BJ (cell line): Measurements from ENCODE around the gene RABL6. TPM values are rescaled to one million over a fixed set of nuclear protein-coding genes. Genes with fewer than 3 reads are reported as not detected.

Source experiments
- CTCF ChIA-PET: fragments of 350-600 bp; formaldehyde crosslinking; extraction: SDS; loops from one replicate; lab custom pipeline; 2021; ENCODE audit warnings: antibody characterized with exemption, inconsistent platforms; lab: Yijun Ruan, JAX
- POLR2A ChIA-PET: fragments of 300-600 bp; sonication (Branson Sonifier 250); formaldehyde crosslinking; extraction: SDS; loops from one replicate; lab custom pipeline; 2021; ENCODE audit warnings: antibody characterized with exemption; lab: Charles Lee
- DNase-seq: peaks from one replicate; pipeline ENCODE4 v3.0.0-alpha.2; 2011; ENCODE audit warnings: low read depth
- H3K27me3 ChIP-seq: 2 replicates; pipeline ENCODE4 v1.6.0; 2011; ENCODE audit warnings: low read length; ENCODE audit not compliant: control insufficient read depth, insufficient read depth
- H3K36me3 ChIP-seq: 2 replicates; pipeline ENCODE4 v1.5.1; 2011; ENCODE audit warnings: low read length; ENCODE audit not compliant: control insufficient read depth, insufficient read depth
- H3K4me3 ChIP-seq: 2 replicates; pipeline ENCODE4 v1.5.1; 2011; ENCODE audit warnings: low read depth, mild to moderate bottlenecking, control low read depth, low read length
- polyA plus RNA-seq: library from polyadenylated mRNA; depleted of rRNA; stranded (reverse); fragments of >200 nt; gene quantifications from 2 replicates; pipeline ENCODE4 v1.2.3, GENCODE V29; 2011
- TF ChIP-seq, protein P1 (sequence below): IDR thresholded peaks from 2 replicates; pipeline ENCODE4 v1.5.1; 2011; ENCODE audit warnings: low read depth, mild to moderate bottlenecking, control low read depth, inconsistent platforms, low read length, moderate library complexity; ENCODE audit not compliant: insufficient read depth

The RABL6 gene
- polyA plus RNA-seq, 1 experiment: 60.2 TPM

DNA sequence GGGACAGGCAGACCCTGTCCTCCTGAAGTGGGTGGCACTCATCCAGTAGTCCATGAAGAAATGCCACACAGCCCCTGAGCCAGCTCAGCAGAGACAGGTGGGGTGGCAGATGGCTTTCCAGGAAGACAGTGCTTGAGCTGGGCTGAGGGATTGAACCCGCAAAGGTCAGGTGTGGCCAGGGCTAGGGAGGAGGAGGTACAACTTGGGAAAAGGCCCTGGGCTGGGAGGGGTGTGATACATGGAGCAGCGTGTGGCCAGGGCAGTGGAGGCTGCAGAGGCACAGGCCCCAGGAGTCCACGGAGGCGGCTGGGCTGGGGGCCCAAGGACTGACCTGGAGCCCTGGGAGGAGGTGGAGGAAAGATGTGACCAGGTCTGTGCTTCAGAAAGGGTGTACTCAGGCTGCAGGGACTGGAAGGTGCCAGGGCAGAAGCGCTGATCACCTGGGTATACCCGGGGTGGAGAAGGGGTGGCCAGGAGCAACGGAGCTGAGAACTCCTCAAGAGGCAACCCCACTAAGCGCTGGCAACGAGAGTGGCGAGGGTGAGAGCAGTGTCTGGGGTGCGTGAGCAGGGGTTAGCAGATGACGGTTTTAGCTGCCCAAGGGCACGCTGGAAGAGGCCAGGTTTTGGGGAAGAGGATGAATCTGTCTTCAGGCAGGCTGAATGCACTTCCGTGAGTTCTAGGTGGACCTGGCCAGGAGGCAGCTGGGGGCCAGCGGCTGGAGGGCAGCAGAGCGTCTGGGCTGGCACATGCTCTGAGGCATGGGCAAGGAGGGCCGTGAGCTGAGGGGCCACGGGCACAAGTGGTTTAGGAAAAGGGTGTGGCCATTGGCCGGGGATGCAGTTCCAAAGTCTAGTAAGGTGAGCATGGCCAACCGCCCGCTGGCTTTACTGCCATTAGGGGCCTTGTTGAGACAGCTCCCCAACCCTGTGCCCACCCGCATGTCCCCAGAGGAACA lies 3.9 kb upstream of the RABL6 start:
- no peak for DNase-seq
- Histone ChIP-seq H3K4me3 (no peak overlapping the region), H3K36me3 (no peaks in the 10 kb centered on the region; the same call in 1 of the 2 replicates), H3K27me3 (peaks cover 14% of the 10 kb centered on the region)
- ChIA-PET POLR2A (no interaction called here), CTCF (interaction anchor here (0.8 to 1.7 kb wide), 2 partner anchors 11 to 44 kb away, joined by 3 read pairs; no protein-coding TSS in a partner anchor)
- TF ChIP-seq, protein P1, sequence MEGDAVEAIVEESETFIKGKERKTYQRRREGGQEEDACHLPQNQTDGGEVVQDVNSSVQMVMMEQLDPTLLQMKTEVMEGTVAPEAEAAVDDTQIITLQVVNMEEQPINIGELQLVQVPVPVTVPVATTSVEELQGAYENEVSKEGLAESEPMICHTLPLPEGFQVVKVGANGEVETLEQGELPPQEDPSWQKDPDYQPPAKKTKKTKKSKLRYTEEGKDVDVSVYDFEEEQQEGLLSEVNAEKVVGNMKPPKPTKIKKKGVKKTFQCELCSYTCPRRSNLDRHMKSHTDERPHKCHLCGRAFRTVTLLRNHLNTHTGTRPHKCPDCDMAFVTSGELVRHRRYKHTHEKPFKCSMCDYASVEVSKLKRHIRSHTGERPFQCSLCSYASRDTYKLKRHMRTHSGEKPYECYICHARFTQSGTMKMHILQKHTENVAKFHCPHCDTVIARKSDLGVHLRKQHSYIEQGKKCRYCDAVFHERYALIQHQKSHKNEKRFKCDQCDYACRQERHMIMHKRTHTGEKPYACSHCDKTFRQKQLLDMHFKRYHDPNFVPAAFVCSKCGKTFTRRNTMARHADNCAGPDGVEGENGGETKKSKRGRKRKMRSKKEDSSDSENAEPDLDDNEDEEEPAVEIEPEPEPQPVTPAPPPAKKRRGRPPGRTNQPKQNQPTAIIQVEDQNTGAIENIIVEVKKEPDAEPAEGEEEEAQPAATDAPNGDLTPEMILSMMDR: no peak

DNA sequence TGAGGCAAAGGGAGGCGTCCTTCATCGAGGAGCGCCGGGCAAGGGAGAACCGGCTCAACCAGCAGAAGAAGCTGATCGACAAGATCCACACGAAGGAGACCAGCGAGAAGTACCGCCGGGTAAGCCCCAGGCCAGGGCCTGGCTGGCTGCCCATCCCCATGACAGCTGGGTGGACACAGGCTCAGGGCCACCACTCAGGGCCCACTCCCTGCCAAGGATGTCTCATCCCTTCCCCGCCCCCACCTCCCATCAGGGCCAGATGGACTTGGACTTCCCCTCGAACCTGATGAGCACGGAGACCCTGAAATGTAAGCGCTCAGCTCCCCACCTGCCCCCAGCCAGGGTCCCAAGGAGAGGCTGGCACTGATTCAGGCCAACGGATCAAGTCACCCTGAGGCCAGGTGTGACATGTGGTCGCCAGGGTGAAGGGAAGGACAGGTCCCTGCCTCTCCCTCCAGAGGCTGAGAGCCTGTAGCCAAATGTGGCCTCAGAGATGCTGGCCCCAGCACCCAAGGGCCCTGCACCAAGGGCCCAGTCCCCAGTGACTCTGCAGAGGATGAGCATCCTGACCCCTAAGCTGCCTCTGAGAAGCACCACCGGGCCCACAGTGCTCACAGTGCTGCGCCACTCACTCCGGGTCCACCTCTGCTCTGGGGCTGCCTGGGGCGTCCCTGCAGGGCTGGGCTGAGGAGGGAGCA lies 3.1 kb upstream of the RABL6 start:
- H3K36me3 ChIP-seq: no peaks in the 10 kb centered on the region; the same call in 1 of the 2 replicates
- TF ChIP-seq, protein P1: no peak
- POLR2A ChIA-PET: no interaction called here
- no peak overlapping the region for H3K4me3 ChIP-seq
- peaks cover 7% of the 10 kb centered on the region for H3K27me3 ChIP-seq
- CTCF ChIA-PET: interaction anchor here (0.8 to 2.1 kb wide), 4 partner anchors 11 to 263 kb away, joined by 3 to 7 read pairs (median 4); no protein-coding TSS in a partner anchor
- DNase-seq: no peak

DNA sequence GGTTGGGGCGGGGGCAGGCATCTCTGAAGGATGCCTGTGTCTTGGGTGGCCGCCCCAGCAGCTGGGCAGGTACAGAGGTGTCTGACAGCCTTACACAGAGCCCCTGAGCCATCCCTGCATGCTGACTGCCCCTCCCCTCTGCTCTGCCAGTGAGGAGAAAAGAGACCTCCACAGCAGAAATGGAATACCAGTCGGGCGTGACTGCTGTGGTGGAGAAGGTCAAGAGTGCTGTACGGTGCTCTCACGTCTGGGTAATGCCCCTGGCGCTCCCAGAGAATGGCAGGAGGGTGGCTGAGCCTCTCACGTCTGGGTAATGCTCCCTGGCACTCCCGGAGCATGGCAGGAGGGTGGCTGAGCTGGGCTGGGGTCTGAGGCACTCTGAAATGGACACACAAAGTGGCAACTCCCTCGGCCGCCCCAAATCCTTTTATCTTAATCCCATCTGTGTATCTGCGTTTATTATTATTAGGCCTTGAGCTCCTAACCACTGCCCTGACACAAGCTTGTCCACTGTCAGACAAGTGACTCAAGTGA lies 2.5 kb upstream of the RABL6 start:
- TF ChIP-seq, protein P1: no peak
- ChIA-PET POLR2A (no interaction called here), CTCF (interaction anchor here (1.6 to 3.0 kb wide), 7 partner anchors 11 to 262 kb away, joined by 3 to 10 read pairs (median 6); partner anchors contain the start of gene AJM1)
- Histone ChIP-seq H3K36me3 (no peaks in the 10 kb centered on the region; the same call in 1 of the 2 replicates), H3K4me3 (no peak overlapping the region), H3K27me3 (peaks cover 7% of the 10 kb centered on the region)
- no peak for DNase-seq

DNA sequence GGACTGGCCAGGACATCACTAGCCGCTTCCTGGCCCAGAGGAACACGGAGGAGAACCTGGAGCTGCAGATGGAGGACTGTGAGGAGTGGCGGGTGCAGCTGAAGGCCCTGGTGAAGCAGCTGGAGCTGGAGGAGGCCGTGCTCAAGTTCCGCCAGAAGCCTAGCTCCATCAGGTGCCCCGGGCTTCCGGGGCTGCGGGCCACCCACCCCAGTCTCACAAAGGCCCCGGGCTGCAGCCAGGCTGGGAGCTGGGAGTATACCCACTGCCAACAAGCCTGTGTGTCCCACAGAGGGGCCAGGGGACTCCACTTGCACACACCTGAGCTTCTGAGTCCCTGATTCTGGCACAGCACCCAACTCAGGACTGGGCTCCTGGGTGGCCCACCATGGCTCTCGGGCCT lies 1.7 kb upstream of the RABL6 start:
- ChIA-PET CTCF (interaction anchor here (1.1 to 3.0 kb wide), 7 partner anchors 12 to 262 kb away, joined by 3 to 10 read pairs (median 6); partner anchors contain the start of genes AJM1 and TMEM141), POLR2A (no interaction called here)
- Histone ChIP-seq H3K36me3 (no peaks in the 10 kb centered on the region; the same call in 1 of the 2 replicates), H3K27me3 (peaks cover 4% of the 10 kb centered on the region), H3K4me3 (no peak overlapping the region)
- DNase-seq: no peak
- TF ChIP-seq, protein P1: no peak
